HL-60 (cell line): ENCODE results near the gene ELMOD3.

ENCODE experiments used
- CTCF ChIP-seq: IDR thresholded peaks from one replicate; pipeline ENCODE4 v1.5.1; 2011; ENCODE audit warnings: low read length, control low read depth, inconsistent platforms; ENCODE audit not compliant: insufficient read depth
- GABPA ChIP-seq: IDR thresholded peaks from 2 replicates; pipeline ENCODE4 v1.6.1; 2012; ENCODE audit warnings: low read depth
- POLR2AphosphoS5 ChIP-seq: IDR thresholded peaks from 2 replicates; pipeline ENCODE4 v1.6.1; 2012; ENCODE audit warnings: low read depth
- REST ChIP-seq: IDR thresholded peaks from 2 replicates; pipeline ENCODE4 v1.6.1; 2012; ENCODE audit warnings: low read depth; ENCODE audit not compliant: insufficient replicate concordance
- SPI1 ChIP-seq: IDR thresholded peaks from 2 replicates; pipeline ENCODE4 v1.6.1; 2012; ENCODE audit warnings: low read depth, mild to moderate bottlenecking, borderline replicate concordance

- TF ChIP-seq CTCF: peak; percentile 96
- TF ChIP-seq GABPA: no peak
- no peak for TF ChIP-seq REST
- TF ChIP-seq POLR2AphosphoS5: no peak
- TF ChIP-seq SPI1: no peak
These were observed 66.1 kb downstream of the ELMOD3 start for GRCh38 chr2:85420536-85421259.
